H9 (cell line): ENCODE results near the gene TTC9B. TPM values are rescaled to one million over a fixed set of nuclear protein-coding genes. Genes with fewer than 3 reads are reported as not detected.

ENCODE experiments used
- DNase-seq: peaks from one replicate; pipeline ENCODE4 v3.0.0-alpha.2; 2017
- H2AFZ ChIP-seq: one replicate; pipeline ENCODE4 v1.6.1; 2013; ENCODE audit warnings: mild to moderate bottlenecking, low read length, control low read depth, moderate library complexity
- H2AK5ac ChIP-seq: 2 replicates; pipeline ENCODE4 v1.6.1; 2013; ENCODE audit warnings: low read length, control low read depth, mixed read lengths; ENCODE audit not compliant: insufficient read length
- H2BK120ac ChIP-seq: one replicate; pipeline ENCODE4 v1.6.1; 2013; ENCODE audit warnings: low read depth, mild to moderate bottlenecking, low read length, control low read depth, inconsistent platforms; ENCODE audit not compliant: poor library complexity, severe bottlenecking
- H2BK12ac ChIP-seq: 2 replicates; pipeline ENCODE4 v1.6.1; 2013; ENCODE audit warnings: low read length, control low read depth, mixed read lengths, low read depth; ENCODE audit not compliant: insufficient read length
- H2BK15ac ChIP-seq: 2 replicates; pipeline ENCODE4 v1.6.1; 2013; ENCODE audit warnings: low read depth, low read length, control low read depth
- H2BK20ac ChIP-seq: one replicate; pipeline ENCODE4 v1.6.1; 2013; ENCODE audit warnings: low read depth, mild to moderate bottlenecking, low read length, control low read depth, inconsistent platforms; ENCODE audit not compliant: poor library complexity, severe bottlenecking
- H2BK5ac ChIP-seq: 2 replicates; pipeline ENCODE4 v1.6.1; 2013; ENCODE audit warnings: low read length, control low read depth, mixed read lengths; ENCODE audit not compliant: insufficient read length
- H3K14ac ChIP-seq: 2 replicates; pipeline ENCODE4 v1.6.1; 2013; ENCODE audit warnings: low read length, control low read depth; ENCODE audit not compliant: insufficient read depth
- H3K18ac ChIP-seq: 2 replicates; pipeline ENCODE4 v1.6.1; 2013; ENCODE audit warnings: low read depth, mild to moderate bottlenecking, mixed read lengths, low read length, control low read depth; ENCODE audit not compliant: insufficient read length
- H3K23ac ChIP-seq: 2 replicates; pipeline ENCODE4 v1.6.1; 2013; ENCODE audit warnings: low read length, control low read depth, mixed read lengths, low read depth; ENCODE audit not compliant: insufficient read length
- H3K23me2 ChIP-seq: 2 replicates; pipeline ENCODE4 v1.6.1; 2013; ENCODE audit warnings: low read depth, mild to moderate bottlenecking, mixed read lengths, low read length, control low read depth; ENCODE audit not compliant: insufficient read length, poor library complexity, severe bottlenecking
- H3K27ac ChIP-seq: 2 replicates; pipeline ENCODE4 v1.5.1; 2013; ENCODE audit warnings: low read length, control low read depth, mixed read lengths, low read depth; ENCODE audit not compliant: insufficient read length
- H3K27me3 ChIP-seq: 2 replicates; pipeline ENCODE4 v1.6.1; 2013; ENCODE audit warnings: low read length, control low read depth, inconsistent platforms; ENCODE audit not compliant: insufficient read depth
- H3K4ac ChIP-seq: 2 replicates; pipeline ENCODE4 v1.6.1; 2013; ENCODE audit warnings: low read depth, mild to moderate bottlenecking, control low read depth, inconsistent platforms, low read length, moderate library complexity
- H3K4me1 ChIP-seq: 2 replicates; pipeline ENCODE4 v1.6.1; 2013; ENCODE audit warnings: low read length, control low read depth, inconsistent platforms; ENCODE audit not compliant: insufficient read depth
- H3K4me2 ChIP-seq: 2 replicates; pipeline ENCODE4 v1.6.1; 2013; ENCODE audit warnings: low read length, control low read depth, mixed read lengths; ENCODE audit not compliant: insufficient read length, insufficient read depth
- H3K56ac ChIP-seq: 2 replicates; pipeline ENCODE4 v1.6.1; 2013; ENCODE audit warnings: low read depth, mild to moderate bottlenecking, mixed read lengths, low read length, control low read depth; ENCODE audit not compliant: insufficient read length
- H3K79me1 ChIP-seq: 2 replicates; pipeline ENCODE4 v1.6.1; 2013; ENCODE audit warnings: low read depth, mild to moderate bottlenecking, moderate library complexity, low read length, control low read depth, inconsistent platforms; ENCODE audit not compliant: insufficient read depth, poor library complexity, severe bottlenecking
- H3K79me2 ChIP-seq: 2 replicates; pipeline ENCODE4 v1.6.1; 2013; ENCODE audit warnings: low read length, control low read depth, inconsistent platforms; ENCODE audit not compliant: insufficient read depth
- H3K9ac ChIP-seq: 2 replicates; pipeline ENCODE4 v1.6.1; 2013; ENCODE audit warnings: low read length, control low read depth, mixed read lengths; ENCODE audit not compliant: insufficient read length; ENCODE audit errors: extremely low read depth
- H3K9me3 ChIP-seq: one replicate; pipeline ENCODE4 v1.6.1; 2013; ENCODE audit warnings: low read depth, low read length, inconsistent platforms; ENCODE audit not compliant: control insufficient read depth
- H3T11ph ChIP-seq: one replicate; pipeline ENCODE4 v1.6.1; 2013; ENCODE audit warnings: mild to moderate bottlenecking, low read length, control low read depth, inconsistent platforms
- H4K20me1 ChIP-seq: one replicate; pipeline ENCODE4 v1.6.1; 2013; ENCODE audit not compliant: control insufficient read depth, insufficient read length, insufficient read depth
- H4K5ac ChIP-seq: 2 replicates; pipeline ENCODE4 v1.6.1; 2013; ENCODE audit warnings: low read depth, mild to moderate bottlenecking, mixed read lengths, low read length, control low read depth; ENCODE audit not compliant: insufficient read length
- H4K8ac ChIP-seq: replicated peaks from 2 replicates; pipeline ENCODE4 v1.6.1; 2013; ENCODE audit warnings: low read length, control low read depth, mixed read lengths, low read depth; ENCODE audit not compliant: insufficient read length
- H4K91ac ChIP-seq: 2 replicates; pipeline ENCODE4 v1.6.1; 2013; ENCODE audit warnings: low read depth, mild to moderate bottlenecking, moderate library complexity, mixed read lengths, low read length, control low read depth; ENCODE audit not compliant: insufficient read length
- H3K27ac Mint-ChIP-seq, 3 experiments: 2 replicates in 2 of 3; 3 replicates in 1 of 3; pipeline ENCODE4 v1.8.0; 2020 to 2021; ENCODE audit warnings: mixed read lengths in 3 of 3, mild to moderate bottlenecking in 1 of 3, moderate library complexity in 1 of 3
- H3K27me3 Mint-ChIP-seq: 2 replicates; pipeline ENCODE4 v1.8.0; 2021; ENCODE audit warnings: low read depth, mild to moderate bottlenecking, moderate library complexity, mixed read lengths
- H3K36me3 Mint-ChIP-seq, 3 experiments: 2 replicates in 2 of 3; 3 replicates in 1 of 3; pipeline ENCODE4 v1.8.0; 2020 to 2021; ENCODE audit warnings: low read depth in 3 of 3, mixed read lengths in 3 of 3; ENCODE audit not compliant: insufficient read depth in 1 of 3
- H3K4me1 Mint-ChIP-seq, 2 experiments: 2 replicates each; pipeline ENCODE4 v1.8.0; 2020; ENCODE audit warnings: mixed read lengths in 2 of 2
- H3K4me3 Mint-ChIP-seq, 2 experiments: 2 replicates in 1 of 2; 3 replicates in 1 of 2; pipeline ENCODE4 v1.8.0; 2020 to 2021; ENCODE audit warnings: mild to moderate bottlenecking in 2 of 2, mixed read lengths in 2 of 2, moderate library complexity in 1 of 2
- H3K9me3 Mint-ChIP-seq, 2 experiments: 2 replicates in 1 of 2; 3 replicates in 1 of 2; pipeline ENCODE4 v1.8.0; 2020; ENCODE audit warnings: mild to moderate bottlenecking in 2 of 2, mixed read lengths in 2 of 2, moderate library complexity in 1 of 2
- CTCF ChIP-seq: fragments of 200-600 bp; sonication (generic); conservative IDR thresholded peaks from 3 replicates; pipeline ENCODE4 v1.8.0; 2021; ENCODE audit warnings: antibody characterized with exemption, mild to moderate bottlenecking
- WGBS: extraction: QIAGEN DNeasy Blood & Tissue Kit; methylation state at CpG from one replicate; pipeline ENCODE4 v1.1.7; 2013; ENCODE audit warnings: missing lambda C conversion rate, low lambda C conversion rate, mixed read lengths; ENCODE audit not compliant: insufficient read length; ENCODE audit errors: extremely low coverage; 5-methylcytosine and 5-hydroxymethylcytosine counted together
- total RNA-seq: library from RNA; stranded (reverse); gene quantifications from 2 replicates; pipeline ENCODE4 v1.2.1, GENCODE V29; 2021

Gene TTC9B
- total RNA-seq, 1 experiment from 2014 or later: 0.15 TPM

DNA sequence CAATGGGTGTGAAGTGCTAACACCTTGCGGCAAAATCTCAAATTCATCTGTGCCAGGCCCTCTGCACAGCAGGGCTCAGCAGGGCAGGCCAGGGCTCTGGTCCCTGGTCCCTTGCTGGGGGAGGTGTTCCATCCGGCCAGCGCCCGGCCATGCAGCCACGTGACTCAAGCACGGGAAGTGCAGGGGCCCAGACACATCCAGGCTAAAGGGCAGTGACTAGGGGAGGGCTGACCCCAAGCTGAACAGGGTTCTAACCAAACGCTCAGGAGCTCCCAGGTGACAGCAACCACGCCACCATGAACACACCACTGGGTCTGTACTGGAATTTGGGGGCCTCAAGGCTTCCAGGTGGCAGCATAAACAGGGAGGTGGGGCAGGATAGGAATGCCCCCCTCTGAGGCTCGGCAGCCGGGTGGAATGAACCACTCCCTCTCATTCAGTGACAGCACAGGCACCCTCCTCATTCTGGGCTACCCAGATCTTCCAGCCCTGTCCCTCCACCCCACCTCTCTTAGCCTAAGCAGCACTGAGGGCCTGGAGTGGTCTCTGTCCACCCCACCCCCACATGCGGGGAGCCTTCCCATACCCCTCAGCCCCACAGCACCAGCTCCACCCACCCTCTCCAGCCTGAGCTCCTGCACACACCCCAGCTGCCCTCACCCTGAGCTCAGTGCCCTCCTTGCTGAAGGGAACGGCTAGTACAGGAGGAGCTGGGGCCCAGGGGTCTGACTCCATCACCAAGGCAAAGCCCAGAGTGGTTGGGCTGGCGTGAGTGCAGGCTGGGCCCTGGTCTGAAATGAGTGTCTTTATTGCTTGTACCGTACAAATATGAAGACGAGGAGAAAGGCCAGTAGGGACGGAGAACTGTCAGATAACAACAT is 13.6 kb upstream of the TTC9B start:
- H2AFZ ChIP-seq: no peak overlapping the region
- H3K27ac Mint-ChIP-seq: peak overlapping the region; percentile 72 to 92 (median 90); a peak in 5 of 7 replicates

More for the DNA sequence above, 13.6 kb upstream of the TTC9B start:
- Histone ChIP-seq H4K8ac (no peak overlapping the region), H3K79me1 (no peaks in the 10 kb centered on the region), H4K5ac (no peak overlapping the region), H2BK15ac (no peak overlapping the region), H2BK120ac (no peak overlapping the region), H3K27me3 (no peaks in the 10 kb centered on the region), H3T11ph (no peak overlapping the region), H3K18ac (no peak overlapping the region), H2BK20ac (no peak overlapping the region), H3K9ac (no peak overlapping the region), H3K4me2 (no peak overlapping the region), H3K9me3 (no peaks in the 10 kb centered on the region), H3K4me1 (peaks cover 2% of the 10 kb centered on the region; the same call in 1 of the 2 replicates), H3K23ac (no peak overlapping the region), H2BK12ac (no peak overlapping the region), H2AK5ac (no peak overlapping the region), H3K56ac (no peak overlapping the region), H3K27ac (no peak overlapping the region), H3K79me2 (no peaks in the 10 kb centered on the region), H3K14ac (peak overlapping the region; percentile 1; the same call in 1 of the 2 replicates), H2BK5ac (no peak overlapping the region), H4K91ac (no peak overlapping the region), H3K23me2 (no peaks in the 10 kb centered on the region), H3K4ac (no peak overlapping the region), H4K20me1 (no peaks in the 10 kb centered on the region)
- TF ChIP-seq CTCF: no peak
- H3K27me3 Mint-ChIP-seq: no peaks in the 10 kb centered on the region; the same call in 1 of the 2 replicates
- no peaks in the 10 kb centered on the region for H3K9me3 Mint-ChIP-seq
- H3K36me3 Mint-ChIP-seq: peaks cover 3 to 19% (median 17%) of the 10 kb centered on the region in 3 experiments; a peak in 6 of 7 replicates
- H3K4me3 Mint-ChIP-seq: no peak overlapping the region; a peak in 1 of 5 replicates
- no CpG with 5 or more reads among the region's 16 CpGs for WGBS
- H3K4me1 Mint-ChIP-seq: peaks cover 19% of the 10 kb centered on the region in 2 experiments
- DNase-seq: peak; percentile 69
